Measurements from ENCODE around the gene BPIFB3.

The BPIFB3 gene

DNA sequence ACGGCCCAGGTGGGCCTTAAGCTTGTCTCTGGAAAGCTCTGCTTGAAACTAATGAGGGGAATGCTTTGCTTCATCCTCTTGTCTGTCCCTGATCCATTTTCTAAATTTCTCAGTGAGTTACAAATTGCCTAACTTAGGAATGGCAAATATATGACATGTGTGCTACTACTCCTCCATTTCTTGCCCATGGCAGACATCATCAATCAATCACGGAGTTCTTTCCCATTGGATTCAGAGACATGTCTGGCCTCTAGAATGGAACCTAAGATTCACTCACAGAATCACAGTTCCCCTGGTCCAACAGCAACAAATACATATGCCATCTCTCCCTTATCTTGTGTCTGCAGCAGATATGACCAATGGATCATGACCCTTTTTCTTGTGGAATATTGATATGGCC lies 19.1 kb downstream of the BPIFB3 start:
- no peak overlapping the region for H3K9ac ChIP-seq (ENCODE audit: low read depth, low read length)
- H3K36me3 ChIP-seq (ENCODE audit: insufficient read depth, low read depth, low read length) = no peaks in the 10 kb centered on the region
- no peak overlapping the region for H3K4me3 ChIP-seq (ENCODE audit: low read length)
- no peaks in the 10 kb centered on the region for H3K9me3 ChIP-seq (ENCODE audit: insufficient read depth, low read depth, low read length)
- H3K4me1 ChIP-seq (ENCODE audit: insufficient read depth, low read length) = no peaks in the 10 kb centered on the region
- no peak overlapping the region for H3K27ac ChIP-seq (ENCODE audit: low read length)
- no peaks in the 10 kb centered on the region for H3K27me3 ChIP-seq (ENCODE audit: insufficient read depth, low read length)

GRCh38 chr20:33074675-33075074 lies 21.0 kb downstream of the BPIFB3 start:
- H3K9ac ChIP-seq (ENCODE audit: low read depth, low read length) = no peak overlapping the region
- H3K4me3 ChIP-seq (ENCODE audit: low read length) = no peak overlapping the region
- H3K27me3 ChIP-seq (ENCODE audit: insufficient read depth, low read length) = no peaks in the 10 kb centered on the region
- H3K4me1 ChIP-seq (ENCODE audit: insufficient read depth, low read length) = no peaks in the 10 kb centered on the region
- H3K9me3 ChIP-seq (ENCODE audit: insufficient read depth, low read depth, low read length) = no peaks in the 10 kb centered on the region
- H3K27ac ChIP-seq (ENCODE audit: low read length) = no peak overlapping the region
- H3K36me3 ChIP-seq (ENCODE audit: insufficient read depth, low read depth, low read length) = no peaks in the 10 kb centered on the region

DNA sequence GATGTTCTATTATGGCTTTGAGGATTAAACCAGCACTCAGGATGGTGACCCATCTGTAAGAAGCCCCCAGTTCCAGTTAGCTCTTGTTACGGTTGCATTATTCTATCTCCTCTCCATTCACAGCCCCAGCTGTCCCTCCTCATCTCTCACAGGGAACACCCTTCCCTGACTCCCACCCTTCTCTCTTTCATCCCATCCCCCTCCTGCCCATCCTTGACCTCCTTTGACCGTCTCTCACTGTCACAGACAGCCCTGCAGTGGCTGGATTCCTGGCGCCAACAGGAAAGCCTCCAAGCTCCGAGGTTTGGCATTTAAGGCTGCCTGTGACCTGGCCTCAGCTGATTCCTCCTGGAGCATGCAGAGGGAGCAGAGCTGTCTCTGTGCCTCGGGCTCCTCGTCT lies 21.6 kb downstream of the BPIFB3 start:
- no peak overlapping the region for H3K9ac ChIP-seq (ENCODE audit: low read depth, low read length)
- H3K4me1 ChIP-seq (ENCODE audit: insufficient read depth, low read length) = no peaks in the 10 kb centered on the region
- no peaks in the 10 kb centered on the region for H3K36me3 ChIP-seq (ENCODE audit: insufficient read depth, low read depth, low read length)
- H3K9me3 ChIP-seq (ENCODE audit: insufficient read depth, low read depth, low read length) = no peaks in the 10 kb centered on the region
- no peak overlapping the region for H3K4me3 ChIP-seq (ENCODE audit: low read length)
- H3K27me3 ChIP-seq (ENCODE audit: insufficient read depth, low read length) = no peaks in the 10 kb centered on the region
- H3K27ac ChIP-seq (ENCODE audit: low read length) = no peak overlapping the region

- Histone ChIP-seq H3K27me3 (ENCODE audit: insufficient read depth, low read length) (no peaks in the 10 kb centered on the region), H3K27ac (ENCODE audit: low read length) (no peak overlapping the region)
Measured at GRCh38 chr20:33076662-33077372, 23.1 kb downstream of the BPIFB3 start.

DNA sequence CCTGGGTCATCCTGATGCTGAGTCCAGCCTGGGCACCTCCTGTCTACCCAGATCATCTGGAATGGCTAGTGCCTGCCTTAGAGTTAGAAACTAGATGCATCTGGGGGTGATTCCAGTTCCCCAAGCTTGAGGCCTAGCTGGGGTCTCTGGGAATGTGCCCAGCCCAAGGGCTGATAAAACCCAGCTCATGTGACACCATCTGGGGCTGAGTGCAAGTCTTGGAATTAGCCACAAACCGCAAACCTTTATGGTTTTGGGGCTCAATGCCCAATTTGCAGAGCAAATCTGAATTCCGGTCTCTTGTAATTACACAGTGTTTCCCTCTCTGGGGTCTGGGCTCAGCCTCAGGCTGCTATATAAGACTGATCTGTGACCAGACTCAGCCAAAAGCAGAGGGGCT lies 25.6 kb downstream of the BPIFB3 start, which contains the start of gene BPIFB4:
Gene BPIFB4, plus strand, starts transcription at position 385 of the 400 bp plus-strand sequence. CDS start 1,884 bp downstream, outside the sequence.
- H3K4me1 ChIP-seq (ENCODE audit: insufficient read depth, low read length) = no peaks in the 10 kb centered on the region
- no peak within 1 kb of the TSS for H3K4me3 ChIP-seq (ENCODE audit: low read length)
- no peak within 1 kb of the TSS for H3K27ac ChIP-seq (ENCODE audit: low read length)
- H3K27me3 ChIP-seq (ENCODE audit: insufficient read depth, low read length) = no peaks in the 10 kb centered on the region
- H3K36me3 ChIP-seq (ENCODE audit: insufficient read depth, low read depth, low read length) = no peaks in the 10 kb centered on the region
- H3K9me3 ChIP-seq (ENCODE audit: insufficient read depth, low read depth, low read length) = no peaks in the 10 kb centered on the region
- H3K9ac ChIP-seq (ENCODE audit: low read depth, low read length) = no peak within 1 kb of the TSS

More at GRCh38 chr20:33076662-33077372, 23.1 kb downstream of the BPIFB3 start:
- H3K36me3 ChIP-seq (ENCODE audit: insufficient read depth, low read depth, low read length) = no peaks in the 10 kb centered on the region
- no peaks in the 10 kb centered on the region for H3K4me1 ChIP-seq (ENCODE audit: insufficient read depth, low read length)
- H3K4me3 ChIP-seq (ENCODE audit: low read length) = no peak overlapping the region
- no peaks in the 10 kb centered on the region for H3K9me3 ChIP-seq (ENCODE audit: insufficient read depth, low read depth, low read length)
- no peak overlapping the region for H3K9ac ChIP-seq (ENCODE audit: low read depth, low read length)

- H3K4me3 ChIP-seq (ENCODE audit: low read length) = no peak overlapping the region
- H3K36me3 ChIP-seq (ENCODE audit: insufficient read depth, low read depth, low read length) = no peaks in the 10 kb centered on the region
- no peaks in the 10 kb centered on the region for H3K9me3 ChIP-seq (ENCODE audit: insufficient read depth, low read depth, low read length)
- H3K27me3 ChIP-seq (ENCODE audit: insufficient read depth, low read length) = no peaks in the 10 kb centered on the region
- H3K9ac ChIP-seq (ENCODE audit: low read depth, low read length) = no peak overlapping the region
- H3K4me1 ChIP-seq (ENCODE audit: insufficient read depth, low read length) = no peaks in the 10 kb centered on the region
- no peak overlapping the region for H3K27ac ChIP-seq (ENCODE audit: low read length)
Measured at GRCh38 chr20:33081411-33082154, 27.9 kb downstream of the BPIFB3 start.

DNA sequence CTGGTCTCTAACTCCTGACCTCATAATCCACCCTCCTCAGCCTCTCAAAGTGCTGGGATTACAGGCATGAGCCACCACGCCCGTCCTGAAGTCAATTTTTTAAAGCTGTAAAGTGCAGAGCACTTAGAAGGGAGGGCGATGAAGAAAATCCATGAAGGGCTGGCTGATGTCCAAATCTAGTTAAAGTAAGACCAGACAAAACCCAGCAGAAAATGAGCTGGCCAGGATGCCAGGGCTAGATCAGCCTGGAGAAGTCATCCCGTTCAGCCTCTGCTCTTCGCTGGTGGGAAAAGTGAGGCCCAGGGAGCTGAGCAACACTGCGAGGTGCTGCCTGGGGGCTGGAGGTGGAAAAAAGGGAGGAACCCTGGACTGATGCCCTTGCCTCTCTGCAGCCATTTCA lies 28.8 kb downstream of the BPIFB3 start:
- no peaks in the 10 kb centered on the region for H3K9me3 ChIP-seq (ENCODE audit: insufficient read depth, low read depth, low read length)
- H3K27me3 ChIP-seq (ENCODE audit: insufficient read depth, low read length) = no peaks in the 10 kb centered on the region
- H3K36me3 ChIP-seq (ENCODE audit: insufficient read depth, low read depth, low read length) = no peaks in the 10 kb centered on the region
- no peaks in the 10 kb centered on the region for H3K4me1 ChIP-seq (ENCODE audit: insufficient read depth, low read length)
- no peak overlapping the region for H3K4me3 ChIP-seq (ENCODE audit: low read length)
- H3K27ac ChIP-seq (ENCODE audit: low read length) = no peak overlapping the region
- no peak overlapping the region for H3K9ac ChIP-seq (ENCODE audit: low read depth, low read length)

DNA sequence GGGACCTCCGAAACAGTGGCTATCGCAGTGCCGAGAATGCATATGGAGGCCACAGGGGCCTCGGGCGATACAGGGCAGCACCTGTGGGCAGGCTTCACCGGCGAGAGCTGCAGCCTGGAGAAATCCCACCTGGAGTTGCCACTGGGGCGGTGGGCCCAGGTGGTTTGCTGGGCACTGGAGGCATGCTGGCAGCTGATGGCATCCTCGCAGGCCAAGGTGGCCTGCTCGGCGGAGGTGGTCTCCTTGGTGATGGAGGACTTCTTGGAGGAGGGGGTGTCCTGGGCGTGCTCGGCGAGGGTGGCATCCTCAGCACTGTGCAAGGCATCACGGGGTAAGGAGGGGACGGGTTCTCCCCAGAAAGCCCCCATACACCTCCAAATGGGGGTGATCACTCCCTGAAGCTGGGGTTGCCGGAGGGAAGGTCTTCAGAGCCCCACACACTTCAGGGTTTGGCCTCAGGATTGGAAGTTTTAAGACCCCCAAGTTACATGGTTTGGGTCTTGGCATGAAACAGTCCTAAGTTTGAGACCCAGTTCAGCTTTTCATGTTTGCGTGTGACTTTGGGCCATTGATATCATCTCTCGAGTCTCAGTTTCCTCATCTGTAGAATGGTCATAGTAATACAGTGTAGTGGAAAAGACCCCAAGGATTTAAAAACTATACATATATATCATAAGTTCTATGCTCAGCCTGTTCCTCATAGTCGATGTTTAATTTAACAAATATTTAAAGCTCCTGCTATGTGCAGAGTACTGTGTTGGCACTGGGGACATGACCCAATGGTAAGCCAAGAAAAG lies 30.0 kb downstream of the BPIFB3 start:
- Histone ChIP-seq H3K27me3 (ENCODE audit: insufficient read depth, low read length) (no peaks in the 10 kb centered on the region), H3K4me3 (ENCODE audit: low read length) (no peak overlapping the region), H3K36me3 (ENCODE audit: insufficient read depth, low read depth, low read length) (no peaks in the 10 kb centered on the region), H3K4me1 (ENCODE audit: insufficient read depth, low read length) (no peaks in the 10 kb centered on the region), H3K9ac (ENCODE audit: low read depth, low read length) (no peak overlapping the region), H3K9me3 (ENCODE audit: insufficient read depth, low read depth, low read length) (no peaks in the 10 kb centered on the region), H3K27ac (ENCODE audit: low read length) (no peak overlapping the region)

DNA sequence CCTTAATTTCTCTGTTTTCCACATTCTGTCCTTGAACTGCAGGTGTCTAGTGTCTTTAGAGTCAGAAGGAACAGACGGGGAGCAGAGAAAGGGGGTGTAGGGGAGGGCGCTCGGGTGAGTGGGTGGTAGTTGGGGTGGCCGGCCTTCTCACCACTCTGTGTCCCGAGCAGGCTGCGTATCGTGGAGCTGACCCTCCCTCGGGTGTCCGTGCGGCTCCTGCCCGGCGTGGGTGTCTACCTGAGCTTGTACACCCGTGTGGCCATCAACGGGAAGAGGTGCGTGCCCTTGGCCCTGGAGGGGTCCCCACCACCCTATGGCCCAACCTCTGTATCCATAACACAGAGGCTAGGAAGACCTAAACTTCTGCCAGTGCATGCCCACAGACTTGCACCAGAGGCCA lies 31.0 kb downstream of the BPIFB3 start:
- H3K27me3 ChIP-seq (ENCODE audit: insufficient read depth, low read length) = no peaks in the 10 kb centered on the region
- H3K9ac ChIP-seq (ENCODE audit: low read depth, low read length) = no peak overlapping the region
- H3K4me3 ChIP-seq (ENCODE audit: low read length) = no peak overlapping the region
- H3K4me1 ChIP-seq (ENCODE audit: insufficient read depth, low read length) = no peaks in the 10 kb centered on the region
- H3K9me3 ChIP-seq (ENCODE audit: insufficient read depth, low read depth, low read length) = no peaks in the 10 kb centered on the region
- H3K27ac ChIP-seq (ENCODE audit: low read length) = no peak overlapping the region
- H3K36me3 ChIP-seq (ENCODE audit: insufficient read depth, low read depth, low read length) = no peaks in the 10 kb centered on the region

- Histone ChIP-seq H3K27me3 (ENCODE audit: insufficient read depth, low read length) (no peaks in the 10 kb centered on the region), H3K9ac (ENCODE audit: low read depth, low read length) (no peak overlapping the region)
Measured at GRCh38 chr20:33086052-33086722, 32.5 kb downstream of the BPIFB3 start.

GRCh38 chr20:33091147-33091546 lies 37.4 kb downstream of the BPIFB3 start:
- no peaks in the 10 kb centered on the region for H3K27me3 ChIP-seq (ENCODE audit: insufficient read depth, low read length)
- no peaks in the 10 kb centered on the region for H3K4me1 ChIP-seq (ENCODE audit: insufficient read depth, low read length)
- H3K36me3 ChIP-seq (ENCODE audit: insufficient read depth, low read depth, low read length) = no peaks in the 10 kb centered on the region
- H3K9ac ChIP-seq (ENCODE audit: low read depth, low read length) = no peak overlapping the region
- no peak overlapping the region for H3K4me3 ChIP-seq (ENCODE audit: low read length)
- no peak overlapping the region for H3K27ac ChIP-seq (ENCODE audit: low read length)
- no peaks in the 10 kb centered on the region for H3K9me3 ChIP-seq (ENCODE audit: insufficient read depth, low read depth, low read length)

More at GRCh38 chr20:33086052-33086722, 32.5 kb downstream of the BPIFB3 start:
- no peaks in the 10 kb centered on the region for H3K9me3 ChIP-seq (ENCODE audit: insufficient read depth, low read depth, low read length)
- no peak overlapping the region for H3K27ac ChIP-seq (ENCODE audit: low read length)
- H3K4me3 ChIP-seq (ENCODE audit: low read length) = no peak overlapping the region
- H3K36me3 ChIP-seq (ENCODE audit: insufficient read depth, low read depth, low read length) = no peaks in the 10 kb centered on the region
- H3K4me1 ChIP-seq (ENCODE audit: insufficient read depth, low read length) = no peaks in the 10 kb centered on the region
